MM.1S (cell line): ENCODE results near the gene FLT4.

Experiments
- DNase-seq: peaks from one replicate; pipeline ENCODE4 v3.0.0-alpha.2; 2015
- H2AFZ ChIP-seq: fragments of 300-600 bp; sonication (generic); 2 replicates; pipeline ENCODE4 v1.6.0; 2016; ENCODE audit warnings: antibody characterized with exemption, low read length
- H3F3A ChIP-seq: fragments of 300-600 bp; sonication (generic); 2 replicates; pipeline ENCODE4 v1.6.1; 2016; ENCODE audit warnings: mild to moderate bottlenecking, antibody characterized with exemption, low read length, moderate library complexity, mixed read lengths; ENCODE audit not compliant: insufficient read depth
- H3K27ac ChIP-seq: fragments of 300-600 bp; sonication (generic); 2 replicates; pipeline ENCODE4 v1.5.1; 2016; ENCODE audit warnings: mild to moderate bottlenecking, low read length
- H3K27me3 ChIP-seq: fragments of 300-600 bp; sonication (generic); replicated peaks from 2 replicates; pipeline ENCODE4 v1.6.0; 2016; ENCODE audit warnings: low read length; ENCODE audit not compliant: insufficient read depth
- H3K36me3 ChIP-seq: fragments of 300-600 bp; sonication (generic); replicated peaks from 2 replicates; pipeline ENCODE4 v1.6.1; 2016; ENCODE audit warnings: mild to moderate bottlenecking, low read length, mixed read lengths; ENCODE audit not compliant: insufficient read depth
- H3K4me1 ChIP-seq: fragments of 300-600 bp; sonication (generic); 2 replicates; pipeline ENCODE4 v1.6.1; 2016; ENCODE audit warnings: low read length, mixed read lengths
- H3K4me2 ChIP-seq: fragments of 300-600 bp; sonication (generic); 2 replicates; pipeline ENCODE4 v1.6.0; 2016; ENCODE audit warnings: low read depth, low read length
- H3K4me3 ChIP-seq: fragments of 300-600 bp; sonication (generic); 2 replicates; pipeline ENCODE4 v1.5.1; 2016; ENCODE audit warnings: low read length, mixed read lengths
- H3K79me2 ChIP-seq: fragments of 300-600 bp; sonication (generic); 2 replicates; pipeline ENCODE4 v1.6.1; 2016; ENCODE audit warnings: mixed run types, low read length, mixed read lengths
- H3K9ac ChIP-seq: fragments of 300-600 bp; sonication (generic); 2 replicates; pipeline ENCODE4 v1.6.1; 2016; ENCODE audit warnings: low read length, mixed read lengths
- H3K9me2 ChIP-seq: fragments of 300-600 bp; sonication (generic); replicated peaks from 2 replicates; pipeline ENCODE4 v1.6.1; 2016; ENCODE audit warnings: mild to moderate bottlenecking, low read length, mixed read lengths; ENCODE audit not compliant: insufficient read depth
- H3K9me3 ChIP-seq: fragments of 300-600 bp; sonication (generic); replicated peaks from 2 replicates; pipeline ENCODE4 v1.6.1; 2016; ENCODE audit warnings: mild to moderate bottlenecking, low read length, mixed read lengths; ENCODE audit not compliant: insufficient read depth
- H4K20me1 ChIP-seq: fragments of 300-600 bp; sonication (generic); 2 replicates; pipeline ENCODE4 v1.6.1; 2016; ENCODE audit warnings: mild to moderate bottlenecking, low read length, moderate library complexity, mixed read lengths; ENCODE audit not compliant: insufficient read depth
- CTCF ChIP-seq: fragments of 300-600 bp; sonication (generic); IDR thresholded peaks from 2 replicates; pipeline ENCODE4 v1.5.1; 2016; ENCODE audit warnings: antibody characterized with exemption, low read length, mixed read lengths
- EZH2 ChIP-seq: fragments of 300-600 bp; sonication (generic); optimal IDR thresholded peaks from 2 replicates; pipeline ENCODE3; 2017; ENCODE audit warnings: low read depth, mild to moderate bottlenecking, antibody characterized with exemption, low read length, mixed read lengths
- EZH2phosphoT487 ChIP-seq: fragments of 300-600 bp; sonication (generic); IDR thresholded peaks from 2 replicates; pipeline ENCODE4 v1.6.1; 2018; ENCODE audit warnings: antibody characterized with exemption, low read length

The FLT4 gene

GRCh38 chr5:180613814-180614188, 35.6 kb downstream of the FLT4 start:
- TF ChIP-seq CTCF (no peak), EZH2phosphoT487 (no peak), EZH2 (no peak)

DNA sequence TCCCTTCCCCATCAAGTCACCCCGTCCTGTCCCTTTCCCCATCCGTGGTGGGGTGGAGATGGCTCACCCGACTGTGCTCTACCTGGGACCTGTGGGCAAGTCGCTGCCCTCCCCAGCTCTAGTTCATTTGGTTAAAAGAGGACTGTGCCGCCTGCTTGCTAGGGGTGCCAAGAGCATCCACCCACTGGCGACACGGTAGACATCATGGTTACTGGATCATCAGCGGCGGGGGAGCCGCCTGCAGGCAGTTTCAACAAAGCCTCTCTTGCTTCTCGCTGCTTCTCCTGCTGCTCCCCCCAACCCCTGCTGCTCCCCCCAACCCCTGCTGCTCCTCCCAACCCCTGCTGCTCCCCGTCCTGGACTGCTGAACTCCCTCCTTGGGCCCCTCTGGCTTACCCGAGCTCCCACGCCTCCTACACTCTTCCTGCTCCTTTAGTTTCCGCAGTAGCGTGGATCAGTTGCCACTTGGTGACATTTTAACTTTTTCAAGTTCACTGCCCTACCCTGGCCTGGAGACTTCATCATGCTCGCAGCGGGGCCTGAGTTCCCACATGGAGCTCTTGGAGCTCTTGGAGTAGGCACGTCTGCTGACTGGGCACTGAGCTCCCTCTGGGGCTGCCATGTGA, 36.1 kb downstream of the FLT4 start:
- Histone ChIP-seq H3K4me1 (no peaks in the 10 kb centered on the region), H3K79me2 (no peaks in the 10 kb centered on the region), H3K27ac (no peak overlapping the region), H2AFZ (no peak overlapping the region), H3K9me3 (no peaks in the 10 kb centered on the region), H3K4me2 (no peak overlapping the region), H3F3A (no peaks in the 10 kb centered on the region), H3K36me3 (no peaks in the 10 kb centered on the region), H3K4me3 (no peak overlapping the region), H3K27me3 (peaks cover 58% of the 10 kb centered on the region), H3K9ac (no peak overlapping the region), H3K9me2 (no peaks in the 10 kb centered on the region), H4K20me1 (no peaks in the 10 kb centered on the region)
- TF ChIP-seq CTCF (no peak), EZH2phosphoT487 (no peak), EZH2 (no peak)
- no peak for DNase-seq

More at GRCh38 chr5:180613814-180614188, 35.6 kb downstream of the FLT4 start:
- Histone ChIP-seq H3K27me3 (peaks cover 54% of the 10 kb centered on the region), H3K4me2 (no peak overlapping the region), H3K4me3 (no peak overlapping the region), H3K36me3 (no peaks in the 10 kb centered on the region), H4K20me1 (no peaks in the 10 kb centered on the region), H3K27ac (no peak overlapping the region), H3K9ac (no peak overlapping the region), H3K4me1 (no peaks in the 10 kb centered on the region), H2AFZ (no peak overlapping the region), H3K79me2 (no peaks in the 10 kb centered on the region), H3K9me2 (no peaks in the 10 kb centered on the region), H3K9me3 (no peaks in the 10 kb centered on the region), H3F3A (no peaks in the 10 kb centered on the region)
- DNase-seq: no peak

DNA sequence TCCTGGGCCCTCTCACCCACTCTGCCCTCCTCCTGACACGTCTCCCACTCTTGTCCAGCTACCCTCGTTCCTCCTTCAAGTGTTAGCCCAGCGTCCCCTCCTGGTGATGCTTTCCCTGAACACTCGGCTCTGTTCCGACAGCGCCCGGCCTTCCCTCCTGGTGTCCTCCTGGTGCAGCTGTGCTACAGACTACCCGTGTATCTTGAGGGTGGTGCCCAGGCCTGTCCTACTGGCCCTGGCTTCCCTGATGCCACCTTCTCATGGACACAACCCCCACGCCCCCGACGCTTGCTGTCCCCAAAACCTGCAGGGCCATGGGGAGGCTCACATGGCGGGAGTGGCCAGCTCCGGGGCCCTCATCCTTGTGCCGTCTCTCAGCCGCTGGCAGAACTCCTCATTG, 36.7 kb downstream of the FLT4 start:
- Histone ChIP-seq H3K27me3 (peaks cover 58% of the 10 kb centered on the region), H3K4me3 (no peak overlapping the region), H3F3A (no peaks in the 10 kb centered on the region), H3K36me3 (no peaks in the 10 kb centered on the region), H3K79me2 (no peaks in the 10 kb centered on the region), H3K9ac (no peak overlapping the region), H3K4me1 (no peaks in the 10 kb centered on the region), H3K9me3 (no peaks in the 10 kb centered on the region), H4K20me1 (no peaks in the 10 kb centered on the region), H3K4me2 (no peak overlapping the region), H3K9me2 (no peaks in the 10 kb centered on the region), H2AFZ (no peak overlapping the region), H3K27ac (no peak overlapping the region)
- TF ChIP-seq EZH2: no peak
- no peak for DNase-seq

- Histone ChIP-seq H3F3A (no peaks in the 10 kb centered on the region), H3K4me1 (no peaks in the 10 kb centered on the region), H3K36me3 (no peaks in the 10 kb centered on the region), H3K27ac (no peak overlapping the region), H3K9ac (no peak overlapping the region), H3K79me2 (no peaks in the 10 kb centered on the region), H3K27me3 (peaks cover 53% of the 10 kb centered on the region), H4K20me1 (no peaks in the 10 kb centered on the region), H3K9me2 (no peaks in the 10 kb centered on the region), H3K4me2 (no peak overlapping the region), H3K4me3 (no peak overlapping the region), H2AFZ (no peak overlapping the region), H3K9me3 (no peaks in the 10 kb centered on the region)
- no peak for DNase-seq
- TF ChIP-seq EZH2 (no peak), CTCF (no peak)
Observed at GRCh38 chr5:180611140-180611850, 38.1 kb downstream of the FLT4 start.
